GM21737 (cell line): Measurements from ENCODE around the gene RTL1.

ENCODE experiments used
- ATAC-seq: cut with Tn5 transposase; IDR thresholded peaks from one replicate; pipeline ENCODE4 v1.9.1; 2021; ENCODE audit warnings: mild to moderate bottlenecking, moderate library complexity; ENCODE audit not compliant: unreplicated experiment

RTL1 gene

DNA sequence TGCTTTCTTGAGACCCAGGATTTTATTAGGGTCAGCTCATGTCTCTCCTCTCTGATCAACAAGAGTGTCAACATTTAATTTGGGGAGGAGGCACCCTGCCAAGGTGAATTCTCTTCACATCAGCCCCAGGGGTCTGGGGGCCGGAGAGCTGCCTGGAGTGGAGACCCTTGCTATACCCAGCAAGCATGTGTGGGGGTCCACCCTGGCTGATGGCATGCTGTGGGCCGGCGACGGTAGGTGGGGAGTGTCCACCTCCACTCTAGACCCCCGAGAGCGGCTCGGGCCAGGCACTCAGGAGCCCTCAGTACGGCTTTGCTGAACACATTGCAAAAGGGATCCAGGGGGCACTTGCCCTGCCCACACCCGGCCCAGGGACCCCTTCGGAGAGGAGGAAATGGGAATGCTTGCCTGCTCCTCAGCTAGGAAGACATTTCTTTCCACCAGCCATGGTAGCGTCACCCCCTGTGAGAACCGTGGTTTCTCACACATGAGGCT, 67.2 kb downstream of the RTL1 start:
- no peak for ATAC-seq

GRCh38 chr14:100835548-100836310, 67.8 kb downstream of the RTL1 start:
- no peak for ATAC-seq

GRCh38 chr14:100834794-100835547, 68.6 kb downstream of the RTL1 start:
- ATAC-seq, result no peak

- ATAC-seq, result no peak
Observed at GRCh38 chr14:100834082-100834793, 69.3 kb downstream of the RTL1 start.

DNA sequence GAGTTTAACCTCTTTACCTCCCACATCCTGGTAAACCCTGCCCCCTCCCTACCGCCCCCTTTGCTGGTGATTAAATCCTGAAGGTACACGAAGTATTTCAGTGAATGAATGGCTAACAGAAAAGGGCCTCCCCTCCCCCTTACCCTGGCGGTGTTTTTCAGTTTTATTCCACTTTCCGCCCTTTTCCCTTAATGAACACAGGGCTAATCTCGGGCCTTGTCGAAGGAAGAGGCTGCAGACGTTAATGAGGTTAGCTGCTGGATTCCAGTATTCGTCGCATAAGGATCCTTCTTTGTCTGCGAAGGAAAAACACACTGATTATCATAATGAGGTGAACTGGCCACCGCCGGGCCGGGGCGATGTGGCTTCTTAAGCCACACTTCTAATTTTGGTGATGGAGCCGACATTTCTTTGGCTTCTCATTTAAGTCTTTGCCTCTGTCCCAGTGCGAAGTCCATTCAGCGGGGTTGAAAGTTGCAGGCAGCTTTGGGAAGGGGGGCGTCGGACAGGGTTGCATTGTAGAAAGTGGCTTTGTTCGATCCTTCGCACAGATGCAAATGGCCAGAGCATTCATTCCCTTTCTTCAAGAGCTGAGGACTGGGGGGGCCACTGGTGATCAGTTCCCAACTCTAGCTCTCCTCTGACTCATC, 71.1 kb downstream of the RTL1 start:
- ATAC-seq, result no peak

GRCh38 chr14:100830681-100831080, 72.8 kb downstream of the RTL1 start:
- ATAC-seq, result no peak
